ENCODE data around the gene METTL16.
"Not testable (repeated sequence)": the region's sequence is repeated elsewhere in the genome, so short reads cannot be mapped to it uniquely, and the experiment has no call there.

The METTL16 gene

DNA sequence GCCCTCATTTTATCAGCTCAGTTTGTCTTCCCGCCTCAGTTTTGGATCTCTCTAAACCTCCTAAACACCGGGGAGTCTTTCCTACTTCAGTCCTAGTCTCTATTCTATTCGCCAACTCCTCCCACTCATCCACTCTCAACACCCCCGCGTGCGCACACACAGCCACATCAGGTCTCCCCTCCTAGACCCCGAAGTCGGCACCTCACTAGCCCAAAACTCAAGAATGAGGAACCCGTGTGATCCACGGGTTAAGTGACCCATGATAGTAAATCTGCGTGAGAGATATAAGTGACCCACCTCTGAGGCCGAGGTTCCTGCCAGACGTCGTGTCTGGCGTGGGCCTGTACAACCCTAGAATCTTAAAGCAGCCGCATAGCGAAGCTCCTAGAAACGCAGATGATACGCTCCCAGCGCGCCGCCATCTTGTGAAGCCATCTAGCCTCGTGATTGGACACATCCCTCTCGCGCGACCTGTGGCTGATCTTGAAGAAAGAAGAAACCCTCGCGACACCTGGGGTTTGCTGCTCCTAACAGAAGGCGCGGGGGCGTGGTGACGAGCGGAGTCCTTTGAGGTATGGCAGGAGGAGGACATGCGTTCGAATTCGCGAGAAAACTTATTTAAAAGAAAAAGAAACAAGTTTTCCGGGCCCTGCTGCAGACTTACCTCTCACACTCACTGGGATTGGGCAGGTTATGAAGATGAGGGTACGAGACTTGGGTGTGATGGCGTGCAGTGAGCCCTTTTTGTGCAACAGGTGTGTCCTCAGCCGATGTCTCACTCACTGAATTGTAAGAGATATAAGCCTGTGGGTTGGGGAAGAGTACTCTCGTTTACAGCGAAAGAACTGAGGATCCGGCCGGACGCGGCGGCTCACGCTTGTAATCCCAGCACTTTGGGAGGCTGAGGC is at the start of gene METTL16:
Gene METTL16, minus strand, starts transcription at position 427 of the 908 bp plus-strand sequence. CDS start 9,557 bp downstream, outside the sequence.
- DNase-seq (ENCODE audit: low spot score): peak; percentile 96

DNA sequence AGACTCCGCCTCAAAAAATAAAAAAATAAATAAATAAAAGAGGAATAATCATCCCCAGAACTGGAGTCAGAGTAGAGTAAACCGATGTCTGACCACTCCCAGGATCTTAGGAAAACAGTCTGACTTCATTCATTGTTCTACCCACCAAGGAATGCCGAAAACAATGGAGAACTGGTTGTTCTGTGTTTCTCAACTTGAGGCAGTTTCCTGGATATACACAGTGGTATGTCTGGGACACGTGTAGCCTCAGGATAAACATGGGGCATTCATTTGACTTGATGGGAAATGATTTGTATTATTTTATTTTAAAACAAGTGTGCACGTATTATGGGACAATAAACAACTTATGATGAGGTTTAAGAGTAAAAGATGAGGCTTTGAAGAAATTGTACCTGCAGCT is 49.0 kb upstream of the METTL16 start:
- DNase-seq (ENCODE audit: low spot score): no peak

- DNase-seq (ENCODE audit: low spot score): no peak
Observed at GRCh38 chr17:2551928-2552327, 40.2 kb upstream of the METTL16 start.

GRCh38 chr17:2551493-2551892 is 39.8 kb upstream of the METTL16 start:
- no peak for DNase-seq (ENCODE audit: low spot score)

- DNase-seq (ENCODE audit: low spot score): no peak
Observed at GRCh38 chr17:2549392-2550211, 37.9 kb upstream of the METTL16 start.

DNA sequence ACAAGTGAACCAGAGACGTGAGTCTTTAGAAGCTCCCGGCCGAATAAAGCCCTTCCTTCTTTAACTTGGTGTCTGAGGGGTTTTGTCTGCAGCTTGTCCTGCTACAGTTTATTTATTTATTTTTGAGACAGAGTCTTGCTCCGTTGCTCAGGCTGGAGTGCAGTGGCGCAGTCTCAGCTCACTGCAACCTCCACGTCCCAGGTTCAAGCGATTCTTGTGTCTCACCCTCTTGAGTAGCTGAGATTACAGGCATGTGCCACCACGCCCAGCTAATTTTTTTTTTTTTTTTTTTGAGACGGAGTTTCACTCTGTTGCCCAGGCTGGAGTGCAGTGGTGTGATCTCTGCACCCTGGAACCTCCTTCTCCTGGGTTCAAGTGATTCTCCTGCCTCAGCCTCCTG is 36.3 kb upstream of the METTL16 start:
- not testable (repeated sequence) for DNase-seq (ENCODE audit: low spot score)

GRCh38 chr17:2547176-2547575 is 35.5 kb upstream of the METTL16 start:
- DNase-seq (ENCODE audit: low spot score): peak; percentile 17

- DNase-seq (ENCODE audit: low spot score): no peak
Observed at GRCh38 chr17:2545393-2545792, 33.7 kb upstream of the METTL16 start.

DNA sequence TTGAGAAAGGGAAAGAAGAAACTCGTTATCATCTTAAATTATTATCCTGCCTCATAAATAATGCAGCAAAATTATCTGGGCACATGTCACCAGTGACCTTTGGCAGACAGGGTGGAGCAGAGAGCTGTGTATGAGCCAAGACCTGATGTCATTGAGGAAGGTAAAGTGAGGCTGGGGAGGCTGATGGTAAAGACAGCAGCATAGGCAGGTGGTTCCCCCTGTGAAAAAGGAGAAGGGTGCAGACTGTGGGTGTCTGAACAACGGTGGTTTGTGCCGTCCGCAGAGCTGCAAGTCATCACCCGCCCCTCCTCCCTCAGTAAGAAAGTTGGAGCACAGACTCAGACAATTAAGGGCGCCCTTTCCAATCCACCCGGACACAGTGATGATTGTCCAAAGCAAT is 30.8 kb upstream of the METTL16 start:
- DNase-seq (ENCODE audit: low spot score): no peak

DNA sequence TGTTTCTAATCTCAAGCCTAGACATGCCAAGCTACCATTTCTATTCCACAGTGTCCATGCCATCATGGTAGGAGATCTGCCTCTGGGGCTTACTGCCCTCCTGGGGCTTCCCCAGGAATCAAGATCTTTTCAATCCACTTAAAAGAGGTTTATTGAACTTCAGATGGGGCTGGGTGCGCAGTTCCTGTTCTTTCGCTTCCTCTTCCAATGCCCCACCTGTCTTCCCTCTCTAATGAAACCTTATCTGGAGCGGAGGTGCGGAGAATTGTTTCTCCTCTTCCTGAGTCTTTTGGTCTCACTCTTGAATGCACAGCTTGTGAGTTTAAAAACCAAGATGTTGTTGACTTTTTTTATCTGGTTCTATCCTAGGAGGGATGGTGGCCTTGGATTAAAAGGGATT is 30.4 kb upstream of the METTL16 start:
- DNase-seq (ENCODE audit: low spot score): no peak

DNA sequence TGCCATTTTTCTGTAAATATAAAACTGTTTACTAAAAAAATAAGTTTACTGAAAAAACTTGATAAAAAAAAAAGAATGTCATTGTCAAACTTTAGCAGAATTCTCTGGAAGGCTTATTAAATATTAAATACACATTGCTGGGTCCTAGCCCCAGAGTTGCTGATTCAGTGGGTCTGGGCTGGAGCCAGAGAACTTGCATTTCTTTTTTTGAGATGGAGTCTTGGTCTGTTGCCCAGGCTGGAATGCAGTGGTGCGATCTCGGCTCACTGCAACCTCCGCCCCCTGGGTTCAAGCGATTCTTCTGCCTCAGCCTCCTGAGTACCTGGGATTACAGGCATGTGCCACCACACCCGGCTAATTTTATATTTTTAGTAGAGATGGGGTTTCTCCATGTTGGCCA is 25.9 kb upstream of the METTL16 start:
- DNase-seq (ENCODE audit: low spot score): not testable (repeated sequence)

DNA sequence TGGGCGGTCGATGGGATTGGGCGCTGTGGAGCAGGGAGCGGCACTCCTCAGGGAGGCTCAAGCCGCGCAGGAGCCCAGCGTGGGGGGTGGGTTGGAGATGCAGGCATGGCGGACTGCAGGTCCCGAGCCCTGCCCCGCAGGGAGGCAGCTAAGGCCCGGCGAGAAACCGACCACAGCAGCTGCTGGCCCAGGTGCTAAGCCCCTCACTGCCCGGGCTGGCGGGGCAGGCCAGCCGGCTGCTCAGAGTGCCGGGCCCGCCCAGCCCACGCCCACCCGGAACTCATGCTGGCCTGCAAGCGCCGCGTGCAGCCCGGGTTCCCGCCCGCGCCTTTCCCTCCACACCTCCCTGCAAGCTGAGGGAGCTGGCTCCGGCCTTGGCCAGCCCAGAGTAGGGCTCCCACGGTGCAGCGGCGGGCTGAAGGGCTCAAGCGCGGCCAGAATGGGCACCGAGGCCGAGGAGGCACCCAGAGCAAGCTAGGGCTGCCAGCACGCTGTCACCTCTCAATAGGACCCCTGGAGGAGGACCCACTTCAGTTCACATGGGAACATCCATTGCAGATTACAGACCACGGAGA is 20.5 kb upstream of the METTL16 start:
- no peak for DNase-seq (ENCODE audit: low spot score)

DNA sequence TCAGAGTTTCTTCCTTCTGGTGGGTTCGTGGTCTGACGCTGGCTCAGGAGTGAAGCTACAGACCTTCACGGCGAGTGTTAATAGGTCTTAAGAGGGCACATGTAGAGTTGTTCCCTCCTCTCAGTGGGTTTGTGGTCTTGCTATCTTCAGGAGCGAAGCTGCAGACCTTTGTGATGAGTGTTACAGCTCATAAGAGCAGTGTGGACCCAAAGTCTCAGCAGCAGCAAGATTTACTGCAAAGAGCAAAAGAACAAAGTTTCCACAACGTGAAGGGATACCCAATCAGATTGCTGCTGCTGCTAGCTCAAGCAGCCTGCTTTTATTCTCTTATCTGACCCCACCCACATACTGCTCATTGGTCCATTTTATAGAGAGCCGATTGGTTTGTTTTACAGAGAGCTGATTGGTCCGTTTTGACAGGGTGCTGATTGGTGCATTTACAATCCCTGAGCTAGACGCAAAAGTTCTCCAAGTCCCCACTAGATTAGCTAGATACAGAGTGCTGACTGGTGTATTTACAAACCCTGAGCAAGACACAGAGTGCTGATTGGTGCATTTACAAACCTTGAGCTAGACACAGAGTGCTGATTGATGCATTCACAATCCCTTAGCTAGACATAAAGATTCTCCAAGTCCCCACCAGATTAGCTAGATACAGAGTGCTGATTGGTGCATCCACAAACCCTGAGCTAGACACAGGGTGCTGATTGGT is 19.7 kb upstream of the METTL16 start:
- DNase-seq (ENCODE audit: low spot score): not testable (repeated sequence)

DNA sequence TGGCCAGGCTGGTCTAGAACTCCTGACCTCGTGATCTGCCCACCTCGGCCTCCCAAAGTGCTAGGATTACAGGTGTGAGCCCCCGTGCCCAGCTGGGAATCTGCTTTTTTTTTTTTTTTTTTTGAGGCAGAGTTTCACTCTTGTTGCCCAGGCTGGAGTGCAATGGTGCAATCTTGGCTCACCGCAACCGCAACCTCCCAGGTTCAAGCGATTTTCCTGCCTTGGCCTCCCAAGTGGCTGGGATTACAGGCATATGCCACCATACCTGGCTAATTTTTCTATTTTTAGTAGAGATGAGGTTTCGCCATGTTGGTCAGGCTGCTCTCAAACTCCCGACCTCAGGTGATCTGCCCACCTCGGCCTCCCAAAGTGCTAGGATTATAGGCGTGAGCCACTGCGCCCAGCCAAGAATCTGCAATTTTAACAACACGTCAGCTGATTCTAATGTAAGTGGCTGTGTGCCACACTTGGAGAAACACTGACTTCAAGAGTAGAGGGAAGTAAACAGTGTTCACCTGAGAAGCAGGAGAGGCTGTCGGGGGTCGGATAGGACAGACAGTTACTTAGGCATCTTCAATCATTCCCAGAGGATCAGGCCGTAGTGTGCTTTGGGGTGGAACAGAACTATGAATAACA is 10.2 kb upstream of the METTL16 start:
- not testable (repeated sequence) for DNase-seq (ENCODE audit: low spot score)

DNA sequence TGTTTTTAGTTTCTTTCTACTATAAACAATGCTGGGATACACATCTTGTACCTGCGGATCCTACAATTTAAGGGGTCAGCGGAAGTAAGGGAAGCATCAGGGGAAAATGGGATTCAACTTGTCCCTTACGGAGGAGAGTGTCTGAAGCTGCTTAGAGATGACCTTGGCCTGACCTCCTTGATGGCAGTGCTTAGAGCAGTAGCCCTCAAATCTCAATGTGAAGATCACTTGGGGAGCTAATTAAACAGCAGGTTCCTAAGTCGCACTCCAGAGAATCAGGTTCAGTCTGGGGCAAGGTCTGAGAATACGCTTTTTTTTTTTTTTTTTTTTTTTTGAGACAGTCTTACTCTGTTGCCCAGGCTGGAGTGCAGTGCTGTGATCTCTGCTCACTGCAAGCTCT is 9.6 kb upstream of the METTL16 start:
- DNase-seq (ENCODE audit: low spot score): no peak

DNA sequence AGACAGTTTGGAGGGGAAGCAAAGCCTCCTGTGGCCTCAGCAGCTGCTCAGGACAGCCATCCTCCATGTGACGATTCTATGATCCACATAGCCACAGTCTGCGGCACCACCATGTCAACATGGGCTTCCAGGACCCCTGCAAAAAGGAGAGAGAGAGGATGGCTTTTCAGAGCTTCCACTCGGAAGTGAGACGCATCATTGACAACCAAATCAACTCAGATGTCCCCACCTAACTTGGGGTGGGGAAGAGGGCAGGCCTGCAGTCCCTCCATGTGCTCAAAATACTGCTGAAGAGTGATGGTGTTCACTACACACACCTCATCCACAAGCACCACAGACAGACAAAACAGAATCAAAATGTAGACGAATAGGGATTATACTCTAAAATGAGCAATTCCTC is 5.9 kb upstream of the METTL16 start:
- no peak for DNase-seq (ENCODE audit: low spot score)

DNA sequence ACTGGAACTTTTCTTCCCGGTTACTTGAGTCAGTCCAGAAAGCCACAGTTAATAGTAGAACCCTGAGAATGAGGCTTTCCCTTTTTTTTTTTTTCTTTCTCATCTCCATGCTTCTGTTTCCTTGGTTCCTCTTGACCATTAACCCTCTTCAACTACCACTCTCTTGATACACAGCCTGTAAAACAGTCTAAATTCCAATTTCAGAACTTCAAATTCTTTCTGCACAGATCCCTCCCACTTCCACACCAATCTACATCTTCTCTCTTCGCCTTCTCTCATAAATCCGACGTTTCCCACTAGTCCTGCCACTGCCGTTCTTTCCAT is 588 bp downstream of the METTL16 start:
- DNase-seq (ENCODE audit: low spot score): no peak

DNA sequence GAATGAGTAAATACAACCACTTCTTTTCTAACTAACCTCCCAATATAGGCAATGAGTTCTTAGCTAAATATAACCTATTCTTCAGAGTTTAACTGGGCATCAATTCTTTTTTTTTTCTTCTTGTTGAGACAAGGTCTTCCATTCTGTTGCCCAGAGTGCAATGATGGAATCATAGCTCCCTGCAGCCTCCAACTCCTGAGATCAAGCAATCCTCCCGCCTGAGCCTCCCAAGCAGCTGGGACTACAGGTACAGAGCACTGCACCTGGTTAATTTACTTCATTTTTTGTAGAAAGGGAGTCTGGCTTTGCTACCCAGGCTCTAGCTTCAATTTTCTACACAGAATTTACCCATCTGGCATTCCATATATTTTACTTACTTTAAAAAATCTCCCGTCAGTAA is 1.1 kb downstream of the METTL16 start:
- no peak for DNase-seq (ENCODE audit: low spot score)

GRCh38 chr17:2508035-2508434 is 3.7 kb downstream of the METTL16 start:
- DNase-seq (ENCODE audit: low spot score): no peak

DNA sequence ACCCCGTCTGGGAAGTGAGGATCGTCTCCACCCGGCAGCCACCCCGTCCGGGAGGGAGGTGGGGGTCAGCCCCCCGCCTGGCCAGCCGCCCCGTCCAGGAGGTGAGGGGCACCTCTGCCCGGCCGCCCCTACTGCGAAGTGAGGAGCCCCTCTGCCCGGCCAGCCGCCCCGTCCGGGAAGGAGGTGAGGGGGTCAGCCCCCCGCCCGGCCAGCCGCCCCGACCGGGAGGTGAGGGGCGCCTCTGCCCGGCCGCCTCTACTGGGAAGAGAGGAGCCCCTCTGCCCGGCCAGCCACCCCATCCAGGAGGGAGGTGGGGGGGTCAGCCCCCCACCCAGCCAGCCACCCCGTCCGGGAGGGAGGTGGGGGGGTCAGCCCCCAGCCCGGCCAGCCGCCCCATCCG is 4.7 kb downstream of the METTL16 start:
- DNase-seq (ENCODE audit: low spot score): not testable (repeated sequence)

DNA sequence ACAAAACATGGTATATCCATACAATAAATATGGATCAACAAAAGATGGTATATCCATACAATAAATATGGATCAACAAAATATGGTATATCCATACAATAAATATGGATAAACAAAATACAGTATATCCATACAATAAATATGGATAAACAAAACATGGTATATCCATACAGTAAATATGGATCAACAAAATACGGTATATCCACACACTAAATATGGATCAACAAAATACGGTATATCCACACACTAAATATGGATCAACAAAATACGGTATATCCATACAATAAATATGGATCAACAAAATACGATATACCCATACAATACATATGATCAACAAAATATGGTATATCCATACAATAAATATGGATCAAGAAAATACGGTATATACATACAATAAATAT is 8.1 kb downstream of the METTL16 start:
- DNase-seq (ENCODE audit: low spot score): no peak
